HG02759 (cell line): ENCODE data around the gene TMC5.

Experiments used
- ATAC-seq: cut with Tn5 transposase; IDR thresholded peaks from one replicate; pipeline ENCODE4 v1.9.1; 2021; ENCODE audit warnings: mild to moderate bottlenecking, moderate library complexity; ENCODE audit not compliant: unreplicated experiment

Gene TMC5

DNA sequence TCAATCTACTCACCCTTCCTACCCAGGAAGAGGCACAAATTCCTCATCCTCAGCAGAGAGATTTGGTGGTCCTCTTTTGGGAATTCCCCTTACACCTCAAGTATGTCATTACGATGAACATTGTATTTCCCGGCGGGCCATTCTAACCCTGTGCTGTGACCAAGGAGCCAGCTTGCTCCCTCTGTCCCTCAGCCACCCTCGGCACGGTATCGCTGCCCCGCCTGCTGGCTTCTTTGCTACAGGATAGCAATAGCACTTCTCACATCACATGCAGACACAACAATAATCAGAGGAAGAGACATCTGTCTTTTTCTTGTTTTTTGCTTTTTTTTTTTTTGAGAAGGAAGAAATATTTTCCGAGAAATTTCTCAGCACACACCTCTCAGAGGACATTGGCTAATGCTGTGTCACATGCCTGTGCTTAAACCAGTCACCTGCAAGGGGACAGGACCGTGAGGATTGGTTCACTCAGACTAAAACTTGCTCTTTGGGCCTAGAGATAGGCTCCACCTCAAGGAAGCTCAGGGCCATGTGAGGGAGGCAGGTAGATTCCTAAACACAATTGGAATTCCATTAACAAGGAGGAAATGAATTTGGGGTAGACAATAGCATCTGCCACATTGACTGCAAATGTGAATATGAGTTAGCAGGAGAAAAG lies 41.2 kb downstream of the TMC5 start:
- no peak for ATAC-seq

DNA sequence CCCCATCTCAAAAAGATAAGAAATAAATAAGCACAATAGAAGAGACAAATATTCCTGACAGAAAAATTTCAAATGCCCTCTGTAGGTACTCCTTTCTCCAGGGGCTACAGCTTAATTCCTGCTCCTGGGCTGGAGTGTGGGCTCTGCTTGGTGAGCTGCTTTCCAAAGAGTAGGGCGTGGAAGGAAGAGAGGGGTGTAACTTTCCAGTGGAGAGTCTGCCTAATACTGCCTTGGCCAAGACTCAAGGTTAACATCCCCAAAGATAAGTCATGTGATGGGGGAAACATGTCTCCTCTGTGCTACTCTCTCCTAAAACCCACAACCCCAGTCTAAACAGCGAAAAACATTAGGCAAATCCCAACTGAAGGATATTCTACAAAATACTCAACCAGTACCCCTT lies 42.7 kb downstream of the TMC5 start:
- ATAC-seq: no peak

DNA sequence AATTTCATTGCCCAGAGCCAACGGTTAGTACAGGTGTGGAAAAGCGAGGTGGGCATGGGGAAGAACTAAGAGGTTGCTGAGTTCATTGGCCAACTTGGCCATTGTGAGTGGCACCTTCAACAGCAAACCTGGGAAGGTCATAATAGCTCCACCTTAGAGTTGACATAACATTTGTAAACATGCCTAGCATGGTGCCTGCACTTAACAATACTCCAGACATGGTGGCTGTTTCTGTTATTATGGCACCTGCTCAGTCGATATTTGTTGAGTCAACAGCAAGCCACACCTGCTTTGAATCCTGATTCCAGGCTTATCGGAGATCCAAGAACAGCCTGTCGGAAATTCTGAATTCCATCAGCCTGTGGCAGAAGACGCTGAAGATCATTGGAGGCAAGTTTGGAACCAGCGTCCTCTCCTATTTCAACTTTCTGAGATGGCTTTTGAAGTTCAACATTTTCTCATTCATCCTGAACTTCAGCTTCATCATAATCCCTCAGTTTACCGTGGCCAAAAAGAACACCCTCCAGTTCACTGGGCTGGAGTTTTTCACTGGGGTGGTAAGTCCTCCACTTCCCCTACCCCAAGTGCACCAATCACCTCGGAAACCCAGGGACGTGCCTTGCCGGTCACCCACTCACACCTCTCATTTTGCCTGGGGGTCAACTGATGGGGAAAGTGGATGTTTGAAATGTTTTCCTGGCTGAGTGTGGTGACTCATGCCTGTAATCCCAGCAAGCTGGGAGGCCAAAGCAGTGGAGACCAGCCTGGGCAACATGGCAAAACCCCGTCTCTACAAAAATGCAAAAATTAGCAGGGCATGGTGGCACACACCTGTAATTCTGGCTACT lies 46.0 kb downstream of the TMC5 start:
- no peak for ATAC-seq

DNA sequence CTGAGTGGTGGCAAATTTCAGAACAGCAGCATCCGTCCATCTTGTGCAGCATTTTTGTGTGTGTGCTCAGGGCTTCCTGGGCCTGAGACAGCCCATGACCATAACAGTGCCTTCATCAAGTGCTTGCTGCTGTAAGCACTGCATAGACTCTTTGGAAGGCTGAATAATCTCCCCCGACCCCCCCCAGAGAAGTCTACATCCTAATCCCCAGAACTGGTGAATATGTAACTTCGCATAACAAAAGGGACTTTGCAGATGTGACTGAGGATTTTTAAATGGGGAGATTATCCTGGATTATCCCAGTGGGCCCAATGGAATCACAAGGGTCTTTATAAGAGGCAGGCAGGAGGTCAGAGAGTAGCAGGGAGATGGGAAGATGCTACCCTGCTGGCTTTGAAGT lies 50.6 kb downstream of the TMC5 start:
- ATAC-seq: no peak

DNA sequence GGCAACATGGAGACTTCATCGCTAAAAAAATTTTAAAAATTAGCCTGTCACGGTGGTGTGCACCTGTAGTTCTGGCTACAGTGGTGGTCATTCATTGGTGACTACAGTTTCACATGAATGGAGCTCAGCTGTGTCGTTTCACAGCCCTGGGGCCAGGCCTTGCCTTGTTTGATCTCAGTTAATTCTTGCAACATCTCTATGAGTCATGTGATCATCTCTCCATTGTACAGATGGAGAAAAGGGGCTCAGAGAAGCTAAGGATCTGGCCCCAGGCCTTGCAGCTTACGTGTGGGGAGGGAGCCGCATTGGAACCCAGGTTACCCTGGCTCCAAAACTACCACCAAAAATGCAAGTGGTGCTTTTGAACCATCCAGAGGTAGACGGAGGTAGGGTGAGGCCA lies 54.8 kb downstream of the TMC5 start:
- ATAC-seq: no peak

DNA sequence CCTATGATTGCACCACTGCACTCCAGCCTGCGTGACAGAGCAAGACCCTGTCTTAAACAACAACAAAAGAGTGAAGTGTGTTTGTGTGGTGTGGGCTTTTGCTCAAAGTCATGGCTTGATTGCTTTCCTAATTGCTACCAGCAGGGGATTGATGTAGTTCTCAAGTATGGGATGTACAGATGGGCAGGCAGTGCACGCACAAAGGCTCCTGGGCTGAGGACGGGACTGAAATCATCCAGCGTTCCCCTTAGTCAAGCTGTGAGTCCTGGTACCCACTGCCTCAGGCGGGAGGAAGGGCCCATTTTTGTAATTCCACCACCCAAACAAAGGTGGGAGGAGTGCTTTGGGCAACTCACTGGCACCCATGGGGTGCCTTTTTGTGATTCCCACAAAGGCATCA lies 56.9 kb downstream of the TMC5 start:
- ATAC-seq: no peak

DNA sequence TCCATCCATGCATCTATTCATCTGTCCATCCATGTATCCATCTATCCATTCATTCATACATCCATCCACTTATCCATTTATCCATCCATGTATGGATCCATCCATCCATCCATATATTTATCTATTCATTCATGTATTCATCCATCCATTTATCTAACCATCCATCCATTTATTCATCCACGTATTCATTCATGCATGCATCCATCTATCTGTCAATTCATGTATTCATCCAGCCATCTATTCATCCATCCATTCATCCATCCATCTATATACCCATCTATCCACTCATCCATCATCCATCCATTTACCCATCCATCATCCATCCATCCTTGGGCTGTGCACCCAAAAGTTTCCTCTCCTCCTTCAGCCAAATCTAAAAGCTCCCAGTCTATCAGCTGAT lies 60.8 kb downstream of the TMC5 start:
- ATAC-seq: no peak

DNA sequence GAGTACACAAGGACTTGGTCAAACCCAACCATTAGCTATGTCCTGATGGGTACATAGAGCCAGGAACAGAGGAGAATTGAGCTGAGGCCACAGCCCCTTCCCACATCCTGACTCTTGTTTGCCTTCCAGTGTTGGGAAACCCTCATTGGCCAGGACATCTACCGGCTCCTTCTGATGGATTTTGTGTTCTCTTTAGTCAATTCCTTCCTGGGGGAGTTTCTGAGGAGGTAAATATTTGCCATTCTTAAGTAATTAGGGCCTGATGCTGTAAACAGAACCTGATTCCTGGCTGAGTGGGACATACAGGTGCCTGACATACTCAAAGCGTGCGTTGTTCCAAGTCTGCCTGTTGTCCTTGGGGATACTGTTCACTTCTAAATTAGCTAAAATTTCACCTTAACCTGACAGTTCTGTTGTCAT lies 61.6 kb downstream of the TMC5 start:
- no peak for ATAC-seq

DNA sequence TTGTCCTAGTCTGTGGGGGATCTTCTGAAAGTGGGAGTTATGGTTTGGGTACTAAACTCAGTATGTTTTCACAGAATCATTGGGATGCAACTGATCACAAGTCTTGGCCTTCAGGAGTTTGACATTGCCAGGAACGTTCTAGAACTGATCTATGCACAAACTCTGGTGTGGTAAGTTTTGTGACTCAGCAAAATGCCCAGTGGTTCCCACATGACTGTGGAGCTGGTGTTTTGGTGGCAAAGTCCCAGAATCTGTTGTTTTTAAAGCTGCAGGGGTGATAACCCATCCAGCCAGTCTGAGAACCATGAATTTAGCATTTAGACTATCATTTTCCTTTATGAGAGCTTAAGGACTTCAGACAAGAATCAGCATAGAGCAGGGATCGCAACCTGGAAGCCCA lies 63.6 kb downstream of the TMC5 start:
- ATAC-seq: no peak

DNA sequence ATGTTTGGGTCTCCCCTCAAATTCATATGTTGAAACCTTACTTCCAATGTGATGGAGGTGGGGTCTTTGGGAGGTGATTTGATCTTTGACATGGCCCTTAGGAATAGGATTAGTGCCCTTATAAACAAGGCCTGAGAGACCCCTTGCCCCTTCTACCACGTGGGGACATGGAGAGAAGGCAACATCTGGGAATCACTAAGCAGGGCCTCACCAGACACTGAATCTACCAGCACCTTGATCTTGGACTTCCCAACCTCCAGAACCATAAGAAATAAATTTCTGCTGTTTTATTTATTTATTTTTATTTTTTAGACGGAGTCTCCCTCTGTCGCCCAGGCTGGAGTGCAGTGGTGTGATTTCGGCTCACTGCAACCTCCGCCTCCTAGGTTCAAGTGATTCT lies 64.1 kb downstream of the TMC5 start:
- ATAC-seq: no peak

DNA sequence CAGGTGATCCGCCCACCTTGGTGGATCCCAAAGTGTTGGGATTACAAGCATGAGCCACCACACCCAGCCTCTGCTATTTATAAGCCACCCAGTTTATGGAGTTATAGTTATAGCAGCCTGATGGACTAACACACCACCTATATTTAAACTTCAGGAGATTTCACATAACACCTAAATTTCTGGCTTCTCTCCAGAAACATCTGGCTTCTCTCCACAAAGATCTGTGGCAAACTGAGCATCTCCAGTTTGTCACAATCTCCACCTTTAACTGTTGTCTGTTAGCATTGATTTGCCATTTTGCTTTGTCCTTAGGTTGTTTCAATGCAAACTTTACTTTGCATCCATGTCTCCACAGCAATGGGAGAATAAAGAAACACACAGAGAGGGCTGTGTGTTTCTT lies 64.6 kb downstream of the TMC5 start:
- no peak for ATAC-seq

DNA sequence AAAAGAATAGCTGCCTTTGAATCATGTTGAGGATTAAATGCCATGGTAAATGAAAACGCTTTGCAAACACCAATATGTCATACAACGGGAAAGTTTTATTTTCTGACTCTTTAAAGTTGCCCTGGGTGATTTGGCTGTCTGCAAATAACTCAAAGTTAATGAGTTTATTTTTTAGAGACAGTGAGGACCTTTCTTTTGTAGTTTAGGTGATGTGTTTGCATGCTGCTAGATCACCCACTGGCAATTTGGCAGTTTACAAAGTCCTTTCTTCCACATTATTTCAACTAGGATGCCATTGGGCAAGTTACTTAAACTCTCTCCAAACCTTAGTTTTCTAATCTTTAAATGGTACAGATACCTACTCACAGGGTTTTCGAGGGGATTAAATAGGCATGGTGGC lies 66.4 kb downstream of the TMC5 start:
- no peak for ATAC-seq

DNA sequence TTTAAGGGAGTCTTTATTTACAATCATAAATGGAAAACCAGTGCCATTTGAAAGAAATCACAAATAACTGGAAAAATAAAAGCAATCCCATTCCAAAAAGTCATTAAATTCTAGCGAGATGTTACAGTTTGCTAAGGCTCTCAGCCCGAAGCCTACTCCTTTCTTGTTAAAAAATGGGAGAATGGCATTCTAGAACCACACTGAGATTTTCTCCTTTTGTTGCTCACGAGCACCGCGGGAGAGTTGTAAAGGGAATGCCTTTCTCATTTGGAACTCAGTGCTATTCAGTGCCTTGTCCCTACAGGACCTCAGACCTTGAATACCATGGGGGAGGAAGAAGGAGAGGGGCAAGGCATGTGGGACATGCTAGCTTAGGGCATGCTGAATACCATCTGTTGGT lies 67.9 kb downstream of the TMC5 start:
- no peak for ATAC-seq

DNA sequence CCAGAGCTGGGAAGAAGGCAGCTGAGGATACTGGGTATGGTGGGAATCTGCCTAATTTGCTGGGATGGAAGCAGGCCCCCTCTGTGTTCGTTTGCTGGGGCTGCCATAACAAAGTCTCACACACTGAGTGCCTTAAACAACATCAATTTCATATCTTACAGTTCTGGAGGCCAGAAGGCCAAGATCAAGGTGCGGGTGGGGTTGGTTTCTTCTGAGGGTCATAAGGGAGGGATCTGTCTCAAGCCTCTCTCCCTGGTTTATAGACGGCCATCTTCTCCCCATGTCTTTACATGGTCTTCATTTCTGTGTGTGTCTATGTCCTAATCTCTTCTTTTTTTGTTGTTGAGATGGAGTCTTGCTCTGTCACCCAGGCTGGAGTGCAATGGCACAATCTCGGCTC lies 68.4 kb downstream of the TMC5 start:
- ATAC-seq: no peak

DNA sequence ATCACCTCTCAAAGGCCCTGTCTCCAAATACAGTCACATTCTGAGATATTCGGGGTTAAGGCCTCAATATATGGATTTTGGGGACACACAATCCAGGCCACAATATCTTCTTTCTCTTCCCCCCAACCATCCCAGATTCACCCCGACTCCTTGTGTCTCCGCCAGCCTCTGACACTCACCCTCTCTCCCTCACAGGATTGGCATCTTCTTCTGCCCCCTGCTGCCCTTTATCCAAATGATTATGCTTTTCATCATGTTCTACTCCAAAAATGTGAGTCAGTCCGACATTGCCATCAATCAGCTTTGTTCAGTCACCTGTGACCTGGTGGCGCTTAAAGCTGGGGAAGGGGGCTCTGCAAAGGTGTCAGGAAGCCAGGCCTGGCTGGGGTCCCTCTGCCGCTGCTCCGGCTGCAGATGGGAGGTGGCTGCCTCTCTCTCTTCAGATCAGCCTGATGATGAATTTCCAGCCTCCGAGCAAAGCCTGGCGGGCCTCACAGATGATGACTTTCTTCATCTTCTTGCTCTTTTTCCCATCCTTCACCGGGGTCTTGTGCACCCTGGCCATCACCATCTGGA lies 69.2 kb downstream of the TMC5 start:
- no peak for ATAC-seq

DNA sequence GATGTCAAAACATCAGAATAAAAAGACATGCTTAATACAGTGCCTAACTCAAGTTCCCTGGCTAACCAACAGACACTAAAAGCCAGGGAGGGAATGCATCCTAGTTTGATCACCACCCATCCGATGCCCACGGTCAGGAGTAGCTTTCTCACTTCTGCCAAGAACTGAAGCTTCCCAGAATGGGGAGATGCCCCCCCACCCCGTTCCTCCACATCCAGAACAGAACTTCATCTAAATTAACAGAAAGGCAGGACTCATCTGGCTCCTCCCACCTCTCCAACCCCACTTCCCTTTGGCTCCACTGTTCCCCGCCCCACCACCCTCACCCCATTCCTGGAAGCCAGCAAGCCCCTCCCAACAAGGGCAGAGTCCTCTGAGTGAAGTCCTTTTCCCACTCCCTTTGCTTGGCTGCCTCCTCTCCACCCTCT lies 70.5 kb downstream of the TMC5 start:
- ATAC-seq: no peak

DNA sequence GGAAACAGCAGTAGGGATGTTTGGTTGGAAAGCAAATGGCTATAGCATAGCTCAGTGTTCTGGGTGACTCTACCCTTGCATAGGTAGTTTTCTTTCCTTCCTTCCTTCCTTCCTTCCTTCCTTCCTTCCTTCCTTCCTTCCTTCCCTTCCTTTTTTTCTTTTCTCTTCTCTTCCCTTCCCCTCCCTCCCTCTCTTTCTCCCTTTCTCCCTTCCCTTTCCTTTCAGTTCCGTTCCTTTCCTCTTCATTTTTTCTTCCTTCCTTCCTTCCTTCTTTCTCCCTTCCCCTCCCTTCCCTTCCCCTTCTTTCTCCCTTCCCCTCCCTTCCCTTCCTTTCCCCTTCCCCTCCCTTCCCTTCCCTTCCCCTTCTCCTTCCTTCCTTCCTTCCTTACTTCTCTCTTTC lies 72.9 kb downstream of the TMC5 start:
- no peak for ATAC-seq

DNA sequence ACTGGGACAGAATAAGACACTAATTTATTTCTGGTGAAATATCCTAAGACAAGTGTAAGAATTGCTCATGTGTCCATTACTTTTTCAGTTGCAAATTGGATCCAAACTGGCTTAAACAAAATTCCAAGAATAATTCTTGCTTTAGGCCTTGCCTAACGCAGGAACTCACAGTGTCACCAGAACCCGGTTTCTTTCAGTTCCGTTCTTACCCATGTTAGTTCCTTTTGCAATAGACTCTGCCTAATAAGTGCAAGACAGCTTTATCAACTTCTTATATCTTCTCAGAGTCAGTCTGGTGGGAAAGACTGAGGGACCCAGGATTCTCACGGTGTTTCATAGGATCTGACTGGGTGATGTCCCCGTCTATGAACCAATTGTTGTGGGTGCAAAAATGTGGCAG lies 79.5 kb downstream of the TMC5 start:
- no peak for ATAC-seq

DNA sequence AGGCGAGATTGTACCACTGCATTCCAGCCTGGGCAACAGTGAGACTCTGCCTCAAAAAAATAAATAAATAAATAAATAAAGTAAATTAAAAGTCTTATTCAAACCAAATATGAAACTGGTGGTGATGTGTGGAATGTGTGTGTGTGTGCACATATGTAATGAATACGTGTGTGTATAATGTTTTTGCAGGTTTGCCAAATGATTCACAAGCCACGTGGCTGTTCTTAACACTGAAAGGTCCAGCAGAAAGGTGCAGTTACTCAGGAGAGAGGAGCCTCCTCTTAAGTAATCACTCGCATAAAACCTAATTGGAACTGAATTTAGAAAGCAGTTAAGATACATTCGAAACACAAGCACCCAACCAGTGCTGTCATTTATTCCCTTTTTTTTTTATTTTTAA lies 81.3 kb downstream of the TMC5 start:
- no peak for ATAC-seq

DNA sequence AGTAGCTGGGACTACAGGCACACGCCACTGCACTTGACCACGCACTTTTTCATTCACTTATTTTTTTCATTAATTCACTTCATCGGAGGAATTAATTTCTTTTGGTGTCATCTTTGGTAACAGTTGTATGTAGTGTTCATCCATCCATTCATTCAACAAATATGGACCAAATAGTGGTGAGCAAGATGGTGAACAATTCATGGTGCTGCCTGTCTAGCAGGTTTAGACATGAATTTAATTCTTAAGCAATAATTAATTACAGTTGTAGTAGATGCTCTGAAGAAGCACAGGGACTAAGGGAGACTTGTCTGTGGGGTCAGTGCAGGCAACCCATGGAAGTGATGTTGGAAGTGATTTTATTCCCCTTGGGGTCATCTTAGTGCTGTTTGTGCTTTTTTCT lies 81.8 kb downstream of the TMC5 start:
- ATAC-seq: no peak

DNA sequence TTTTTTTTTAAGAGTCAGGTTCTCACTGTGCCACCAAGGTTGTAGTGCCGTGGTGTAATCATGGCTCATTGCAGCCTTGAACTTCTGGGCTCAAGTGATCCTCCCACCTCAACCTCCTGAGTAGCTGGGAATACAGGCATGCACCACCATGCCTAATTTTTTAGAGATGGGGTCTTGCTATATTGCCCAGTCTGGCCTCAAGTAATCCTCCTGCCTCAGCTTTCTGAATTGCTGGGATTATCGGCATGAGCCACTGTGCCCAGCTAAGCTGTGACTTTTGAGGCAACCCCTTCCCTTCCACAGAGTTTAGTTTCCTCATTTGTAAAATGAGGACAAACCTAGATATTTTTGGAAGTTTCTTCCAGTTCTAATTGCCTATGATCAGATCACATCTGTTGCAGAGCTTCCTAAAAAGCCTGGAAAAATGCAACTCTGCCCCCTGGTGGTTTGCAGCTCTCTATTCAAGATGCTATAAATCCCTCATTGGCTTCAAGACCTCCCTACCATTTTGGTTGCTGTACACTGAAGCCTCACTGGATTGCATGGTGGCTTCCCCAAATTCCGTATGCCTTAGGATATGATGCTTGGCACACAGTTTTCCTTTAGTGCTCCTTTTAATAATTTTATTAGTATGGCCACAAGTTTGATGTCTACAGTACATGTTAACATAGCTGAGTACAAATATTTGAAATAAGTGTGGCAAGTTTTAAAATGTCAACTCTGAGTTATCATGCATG lies 84.9 kb downstream of the TMC5 start:
- no peak for ATAC-seq
